Nucleus accumbens (tissue), 56 donors: Measurements from ENCODE around the gene SURF2.
"Not testable (repeated sequence)": the region's sequence is repeated elsewhere in the genome, so short reads cannot be mapped to it uniquely, and the experiment has no call there.

ENCODE experiments used
- DNase-seq, 56 donors: peaks; one replicate each; lab custom pipeline; 2025; lab: John Stamatoyannopoulos, UW

SURF2 gene

DNA sequence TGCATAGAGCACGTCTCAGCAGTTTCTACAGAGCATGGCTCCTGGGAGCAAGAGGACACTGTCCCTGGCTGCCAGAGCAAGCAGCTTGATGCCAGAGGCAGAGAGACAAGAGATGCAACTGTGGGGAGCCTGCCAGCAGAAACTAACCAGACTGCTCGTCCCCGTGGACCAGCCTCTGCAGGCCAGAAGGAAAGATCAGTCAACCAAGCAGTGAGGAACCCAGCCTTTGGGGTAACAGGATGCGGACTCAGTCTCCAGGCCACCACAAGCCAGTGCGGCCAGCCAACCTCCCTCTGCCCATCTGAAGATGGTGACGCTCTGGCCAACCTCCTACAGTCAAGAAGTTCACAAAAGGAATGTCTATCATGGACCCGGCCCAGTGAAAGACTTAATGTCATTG is 15.8 kb downstream of the SURF2 start:
- no peak for DNase-seq

GRCh38 chr9:133374612-133375115 is 18.3 kb downstream of the SURF2 start:
- no peak for DNase-seq

GRCh38 chr9:133375116-133375723 is 18.9 kb downstream of the SURF2 start:
- peak in 2 of 56 donors; percentile 21 to 30 for DNase-seq

DNA sequence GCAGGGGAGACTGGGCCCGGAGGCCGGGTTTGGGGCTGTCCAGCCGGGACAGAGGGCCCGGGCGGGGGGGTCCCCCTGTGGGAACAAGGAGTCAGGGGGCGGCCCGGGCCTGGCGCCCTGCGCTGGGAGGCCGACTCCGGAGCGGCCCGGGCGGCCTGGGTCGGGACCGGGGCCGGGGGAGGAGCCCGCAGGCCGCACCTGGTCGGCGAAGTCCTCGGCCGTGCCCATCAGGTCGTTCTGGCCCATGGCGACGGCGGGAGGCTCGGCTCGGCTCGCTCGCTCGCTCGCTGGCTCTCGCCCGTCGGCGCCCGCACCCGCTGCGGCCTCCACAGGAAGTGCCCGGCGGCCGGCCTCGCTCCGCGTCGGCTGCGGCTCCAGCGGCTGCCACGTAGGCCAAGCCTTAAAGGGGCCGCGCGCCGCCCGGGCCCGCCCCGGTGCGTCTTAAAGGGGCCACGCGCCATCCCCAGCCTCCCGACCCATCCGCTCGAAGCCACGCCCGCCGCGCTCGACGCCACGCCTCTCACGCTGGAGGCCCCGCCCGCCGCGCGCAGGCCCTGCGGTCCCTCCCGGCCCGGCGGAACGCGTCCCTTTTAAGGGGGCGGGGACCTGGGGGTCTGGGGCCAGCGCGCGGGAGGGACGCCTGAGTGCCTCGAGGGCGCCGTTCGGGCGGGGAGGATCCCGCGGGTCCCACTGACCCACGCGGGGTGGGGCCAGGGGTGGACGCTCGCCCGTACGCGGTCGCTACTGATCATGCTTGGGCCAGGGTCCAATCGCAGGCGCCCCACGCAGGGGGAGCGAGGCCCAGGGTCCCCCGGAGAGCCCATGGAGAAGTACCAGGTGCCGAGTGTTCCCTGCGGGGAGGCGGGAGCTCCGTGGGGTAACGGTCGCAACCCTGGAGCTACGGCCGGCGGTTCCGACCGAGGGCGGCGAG is 19.6 kb downstream of the SURF2 start, which contains the start of the genes STKLD1 and SURF4:
STKLD1 (plus strand) TSS at position 643 of the 931 bp plus-strand sequence; CDS start at position 751, 108 bp downstream.
SURF4 (minus strand) TSS at position 337 of the 931 bp plus-strand sequence; CDS start at position 246, 91 bp downstream.
- peak in 55 of 56 donors; percentile 50 to 98 (median 90) for DNase-seq

- not testable (repeated sequence) for DNase-seq
Observed at GRCh38 chr9:133377280-133377679, 20.9 kb downstream of the SURF2 start.

GRCh38 chr9:133377721-133378216 is 21.4 kb downstream of the SURF2 start:
- DNase-seq, result no peak

DNA sequence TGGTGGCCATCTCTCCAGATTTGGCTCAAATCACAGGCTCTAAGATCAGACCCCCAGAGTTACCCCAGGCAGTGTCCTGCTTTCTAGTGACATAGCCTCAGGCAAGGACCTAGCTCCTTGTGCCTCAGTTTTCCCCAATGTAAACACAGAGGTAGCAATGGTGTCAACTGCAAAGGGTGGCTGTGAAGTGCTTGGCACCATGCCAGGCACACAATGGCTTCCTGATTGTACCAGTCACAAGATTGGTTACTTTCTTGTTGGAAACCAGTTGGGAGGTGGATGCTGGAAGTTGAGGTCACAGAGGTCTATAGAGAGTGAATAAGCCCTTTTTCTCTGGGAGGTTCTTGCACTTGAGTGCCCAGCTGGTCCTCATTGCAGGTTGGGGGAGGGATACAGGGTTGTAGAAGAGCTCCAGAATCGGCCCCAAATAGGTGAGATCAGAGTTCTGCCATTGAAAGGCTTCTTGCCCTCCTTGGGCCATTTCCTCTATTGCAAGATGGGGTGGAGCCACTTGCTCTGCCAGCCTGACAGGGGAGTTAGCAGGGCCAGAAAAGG is 22.1 kb downstream of the SURF2 start:
- no peak for DNase-seq

DNA sequence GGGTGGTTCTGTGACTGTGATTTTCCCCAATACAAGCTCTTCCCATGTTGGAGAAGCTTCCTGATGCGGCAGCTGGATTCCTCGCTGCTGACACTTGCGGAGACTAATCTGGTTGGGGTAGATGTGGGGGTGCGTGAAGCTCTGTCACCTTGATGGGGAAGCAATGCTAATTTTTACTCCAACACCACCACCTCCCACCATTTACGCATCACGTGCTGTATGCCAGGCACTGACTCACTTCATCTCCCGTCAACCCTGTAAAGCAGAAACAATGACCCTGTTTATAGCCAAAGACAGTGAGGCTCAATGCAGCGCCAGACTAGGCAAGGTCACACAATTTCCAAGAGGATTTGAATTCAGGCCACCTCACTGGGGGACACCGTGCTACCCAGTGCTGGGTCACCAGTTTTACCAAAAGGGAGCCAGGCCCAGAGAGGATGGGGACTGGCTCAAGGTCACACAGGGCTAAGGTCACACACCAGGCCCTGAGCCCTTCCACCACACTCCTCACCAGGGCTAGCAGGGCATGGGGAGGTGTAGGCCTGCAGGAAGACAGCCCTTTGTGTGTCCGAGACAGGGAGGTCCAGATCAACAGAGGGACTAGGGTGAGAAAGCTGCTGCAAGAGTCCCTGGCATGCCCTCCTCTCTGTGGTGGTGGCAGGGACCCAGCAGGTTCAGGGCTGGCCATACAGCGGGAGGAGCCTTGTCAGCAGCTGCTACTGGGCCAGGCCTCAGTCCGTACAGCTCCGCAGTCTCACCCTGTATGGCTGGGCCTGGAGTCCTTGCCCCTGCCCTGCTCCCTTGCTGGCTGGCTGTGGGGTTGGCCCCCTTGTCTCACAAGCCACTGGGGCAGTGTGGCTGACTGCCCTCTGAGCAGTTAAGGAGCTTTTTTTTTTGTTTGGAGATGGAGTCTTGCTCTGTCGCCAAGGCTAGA is 23.1 kb downstream of the SURF2 start:
- peak in 49 of 56 donors; percentile 9 to 83 (median 48) for DNase-seq

- DNase-seq, result no peak
Observed at GRCh38 chr9:133380734-133381133, 24.4 kb downstream of the SURF2 start.

GRCh38 chr9:133382507-133383141 is 26.3 kb downstream of the SURF2 start:
- DNase-seq, result no peak

DNA sequence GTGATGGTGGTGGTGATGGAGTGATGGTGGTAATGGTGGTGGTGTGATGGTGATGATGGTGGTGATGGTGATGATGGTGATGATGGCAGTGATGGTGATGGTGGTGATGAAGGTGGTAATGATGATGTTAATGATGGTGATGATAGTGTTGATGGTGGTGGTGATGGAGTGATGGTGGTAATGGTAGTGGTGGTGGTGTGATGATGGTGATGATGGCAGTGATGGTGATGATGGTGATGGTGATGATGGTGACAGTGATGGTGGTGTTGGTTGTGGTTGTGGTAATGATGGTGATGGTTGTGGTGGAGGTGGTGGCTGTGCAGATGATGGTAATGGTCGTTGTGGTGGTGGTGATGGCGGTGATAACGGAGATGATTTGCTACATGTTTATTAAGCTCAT is 27.1 kb downstream of the SURF2 start:
- no peak for DNase-seq

GRCh38 chr9:133384736-133385321 is 28.5 kb downstream of the SURF2 start:
- no peak for DNase-seq

DNA sequence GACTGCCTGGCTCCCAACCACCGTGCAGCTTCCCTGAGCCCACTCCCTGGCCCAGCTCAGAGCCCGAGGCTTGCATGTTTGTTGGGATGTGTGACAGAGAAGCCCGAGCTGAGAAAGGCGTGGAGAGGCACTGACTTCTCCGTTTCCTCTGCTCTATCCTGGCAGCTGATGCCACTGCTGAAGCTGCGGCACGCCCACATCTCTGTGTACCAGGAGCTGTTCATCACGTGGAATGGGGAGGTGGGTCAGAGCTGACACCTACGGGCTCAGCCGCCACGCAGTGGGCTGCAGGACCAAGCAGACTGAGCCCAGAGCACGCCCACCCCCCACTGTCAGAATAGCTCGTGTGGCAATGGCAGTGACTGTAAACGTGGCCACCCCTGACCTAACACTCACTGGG is 29.1 kb downstream of the SURF2 start:
- no peak for DNase-seq

DNA sequence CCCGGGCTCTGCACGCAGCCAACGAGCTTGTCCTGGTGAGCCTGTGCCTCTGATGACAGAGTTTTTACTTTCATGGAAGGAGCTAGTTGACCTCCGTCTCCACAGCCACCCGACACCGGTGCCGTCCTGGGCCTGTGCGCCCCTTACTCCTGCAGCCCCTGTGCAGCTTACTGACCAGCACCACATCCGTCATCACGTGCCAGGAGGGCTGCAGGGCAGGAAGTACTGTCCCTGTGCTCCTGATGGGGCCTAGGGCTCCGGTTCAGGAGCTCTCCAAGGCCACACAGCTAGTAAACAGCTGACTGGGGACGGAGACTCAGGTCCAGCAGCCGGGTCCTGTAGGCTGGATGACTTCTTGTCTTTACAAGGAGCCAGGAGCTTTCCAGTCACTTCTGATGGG is 30.0 kb downstream of the SURF2 start:
- DNase-seq, result no peak

- no peak for DNase-seq
Observed at GRCh38 chr9:133387680-133388079, 31.3 kb downstream of the SURF2 start.

GRCh38 chr9:133389025-133389557 is 32.7 kb downstream of the SURF2 start:
- DNase-seq, result no peak

DNA sequence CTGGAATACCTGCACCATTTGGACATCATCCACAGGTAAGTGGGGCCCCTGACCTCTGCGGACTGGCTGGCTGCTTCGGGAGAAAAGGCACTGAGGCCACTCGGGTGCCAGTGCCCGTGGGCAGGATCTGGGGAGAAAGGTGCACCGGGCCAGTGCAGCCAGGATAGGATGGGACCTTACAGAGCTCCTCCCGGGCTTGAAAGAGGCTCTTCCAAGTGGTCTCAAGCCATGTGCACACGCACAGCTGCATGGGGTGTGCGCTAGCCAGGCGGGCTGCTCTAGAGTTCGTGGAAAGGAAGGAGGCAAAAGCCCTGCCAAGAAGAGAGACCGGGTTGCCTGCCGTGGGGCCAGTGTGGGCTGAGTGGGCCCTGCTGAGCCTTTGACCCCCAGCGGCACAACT is 33.2 kb downstream of the SURF2 start:
- no peak for DNase-seq

DNA sequence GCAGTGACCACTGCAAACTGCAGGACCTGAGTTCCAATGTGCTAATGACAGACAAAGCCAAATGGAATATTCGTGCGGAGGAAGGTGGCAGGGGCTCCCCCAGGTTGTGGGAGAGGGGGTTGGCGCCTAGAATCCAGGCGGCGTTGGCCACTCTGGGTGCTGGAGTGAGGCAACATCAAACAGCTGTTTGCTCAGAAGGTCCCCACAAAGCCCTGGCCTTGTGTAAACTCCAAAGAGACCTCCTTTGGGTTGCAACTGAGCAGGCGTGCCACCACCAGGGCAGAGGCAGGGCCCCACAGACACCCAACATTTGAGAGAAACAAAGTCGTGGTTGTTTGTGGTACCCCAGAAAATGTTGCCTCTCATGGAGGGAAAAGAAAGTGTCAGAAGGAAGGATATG is 34.4 kb downstream of the SURF2 start:
- DNase-seq, result no peak

GRCh38 chr9:133391449-133391848 is 35.1 kb downstream of the SURF2 start:
- DNase-seq, result not testable (repeated sequence)
